NB4 (cell line): ENCODE results near the gene NBEAL1.

Experiments
- DNase-seq: peaks from one replicate; pipeline ENCODE4 v3.0.0; 2010; ENCODE audit warnings: low read depth
- H3K4me3 ChIP-seq: one replicate; pipeline ENCODE4 v1.5.1; 2011; ENCODE audit warnings: mild to moderate bottlenecking, low read depth, low read length, moderate library complexity
- CTCF ChIP-seq: IDR thresholded peaks from one replicate; pipeline ENCODE4 v1.5.1; 2012; ENCODE audit warnings: low read depth, low read length
- MAX ChIP-seq: IDR thresholded peaks from 2 replicates; pipeline ENCODE4 v1.6.1; 2011; ENCODE audit warnings: low read depth, low read length
- MYC ChIP-seq: IDR thresholded peaks from 2 replicates; pipeline ENCODE4 v1.6.1; 2011; ENCODE audit warnings: low read depth, low read length
- POLR2A ChIP-seq: IDR thresholded peaks from 2 replicates; pipeline ENCODE4 v1.6.1; 2011; ENCODE audit warnings: mild to moderate bottlenecking; ENCODE audit not compliant: insufficient read length; ENCODE audit errors: extremely low read depth

The NBEAL1 gene

GRCh38 chr2:203237346-203238238, 222.9 kb downstream of the NBEAL1 start:
- DNase-seq: no peak
- TF ChIP-seq CTCF (no peak), MAX (no peak), MYC (no peak), POLR2A (no peak)
- H3K4me3 ChIP-seq: no peak overlapping the region

GRCh38 chr2:203238292-203238703, 223.6 kb downstream of the NBEAL1 start:
- no peak for DNase-seq
- TF ChIP-seq CTCF (no peak), MYC (no peak), POLR2A (no peak), MAX (no peak)
- H3K4me3 ChIP-seq: peak overlapping the region; percentile 99

- TF ChIP-seq MAX (peak; percentile 75), CTCF (no peak), MYC (peak; percentile 73), POLR2A (peak; percentile 80)
- H3K4me3 ChIP-seq: peak within 1 kb of the TSS; percentile 99
- DNase-seq: peak; percentile 98
These were observed 224.2 kb downstream of the NBEAL1 start, which contains the start of gene CYP20A1 for GRCh38 chr2:203238704-203239526. Gene CYP20A1 (plus strand): TSS chr2:203239018. CDS start chr2:203239063, 45 bp downstream.

GRCh38 chr2:203240491-203240890, 225.8 kb downstream of the NBEAL1 start:
- no peak for DNase-seq
- H3K4me3 ChIP-seq: peak overlapping the region; percentile 99
- no peak for TF ChIP-seq MAX
- no peak for TF ChIP-seq CTCF
- TF ChIP-seq MYC: no peak
- TF ChIP-seq POLR2A: no peak

- DNase-seq: no peak
- no peak for TF ChIP-seq MYC
- no peak for TF ChIP-seq MAX
- no peak for TF ChIP-seq POLR2A
- TF ChIP-seq CTCF: no peak
- H3K4me3 ChIP-seq: no peak overlapping the region
These were observed 227.8 kb downstream of the NBEAL1 start for GRCh38 chr2:203242518-203242917.
